IPS-15b (cell line): Measurements from ENCODE around the gene RHOT2.

Experiments
- H3K27me3 ChIP-seq: one replicate; pipeline ENCODE4 v1.6.1; 2013; ENCODE audit warnings: low read length; ENCODE audit not compliant: control insufficient read depth, insufficient read depth
- H3K36me3 ChIP-seq: one replicate; pipeline ENCODE4 v1.6.1; 2013; ENCODE audit warnings: low read length; ENCODE audit not compliant: control insufficient read depth, insufficient read depth
- H3K4me1 ChIP-seq: one replicate; pipeline ENCODE4 v1.6.1; 2013; ENCODE audit warnings: mild to moderate bottlenecking, low read length; ENCODE audit not compliant: control insufficient read depth, insufficient read depth
- H3K4me3 ChIP-seq: one replicate; pipeline ENCODE4 v1.5.1; 2013; ENCODE audit warnings: low read depth, low read length
- H3K9ac ChIP-seq: one replicate; pipeline ENCODE4 v1.6.1; 2013; ENCODE audit warnings: low read depth, mild to moderate bottlenecking, low read length
- H3K9me3 ChIP-seq: one replicate; pipeline ENCODE4 v1.6.1; 2013; ENCODE audit warnings: mild to moderate bottlenecking, low read length; ENCODE audit not compliant: control insufficient read depth, insufficient read depth

RHOT2 gene

GRCh38 chr16:634996-635395, 32.9 kb upstream of the RHOT2 start:
- Histone ChIP-seq H3K36me3 (peaks cover 12% of the 10 kb centered on the region), H3K9ac (no peak overlapping the region), H3K4me1 (peaks cover 7% of the 10 kb centered on the region), H3K27me3 (no peaks in the 10 kb centered on the region), H3K4me3 (no peak overlapping the region), H3K9me3 (no peaks in the 10 kb centered on the region)

DNA sequence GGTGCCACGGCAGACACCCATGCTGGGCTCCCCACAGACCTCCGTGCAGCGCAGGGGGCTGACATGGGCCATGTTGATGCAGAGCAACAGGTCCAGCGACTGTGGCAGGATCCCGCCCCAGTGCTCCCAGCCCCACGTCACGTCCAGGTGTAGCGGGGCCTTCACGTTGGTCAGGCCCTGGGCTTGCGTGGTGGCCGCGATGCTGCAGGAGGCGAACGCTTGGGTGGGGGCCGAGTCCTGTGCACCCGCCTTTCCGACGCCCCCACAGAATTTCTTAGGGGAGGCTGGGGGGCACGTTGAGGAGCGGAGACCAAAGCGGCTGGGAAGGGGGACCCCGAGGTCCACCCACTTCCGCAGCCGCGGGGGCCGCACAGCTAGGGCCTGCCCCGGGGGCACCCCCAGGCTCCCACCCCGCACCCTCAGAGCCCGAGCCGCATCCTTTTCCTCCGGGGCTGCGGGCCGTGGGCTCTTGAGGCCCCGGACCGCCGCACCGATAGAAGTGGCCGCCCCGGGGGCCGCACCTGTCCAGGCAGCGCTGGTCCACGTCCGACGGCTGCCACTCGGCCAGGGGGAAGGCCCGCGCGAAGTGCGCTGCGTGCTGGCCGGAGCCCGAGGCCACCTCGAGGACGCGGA, 32.2 kb upstream of the RHOT2 start:
- no peaks in the 10 kb centered on the region for H3K27me3 ChIP-seq
- H3K36me3 ChIP-seq: peaks cover 12% of the 10 kb centered on the region
- no peaks in the 10 kb centered on the region for H3K9me3 ChIP-seq
- H3K9ac ChIP-seq: no peak overlapping the region
- H3K4me1 ChIP-seq: peaks cover 5% of the 10 kb centered on the region
- peak overlapping the region; percentile 91 for H3K4me3 ChIP-seq

DNA sequence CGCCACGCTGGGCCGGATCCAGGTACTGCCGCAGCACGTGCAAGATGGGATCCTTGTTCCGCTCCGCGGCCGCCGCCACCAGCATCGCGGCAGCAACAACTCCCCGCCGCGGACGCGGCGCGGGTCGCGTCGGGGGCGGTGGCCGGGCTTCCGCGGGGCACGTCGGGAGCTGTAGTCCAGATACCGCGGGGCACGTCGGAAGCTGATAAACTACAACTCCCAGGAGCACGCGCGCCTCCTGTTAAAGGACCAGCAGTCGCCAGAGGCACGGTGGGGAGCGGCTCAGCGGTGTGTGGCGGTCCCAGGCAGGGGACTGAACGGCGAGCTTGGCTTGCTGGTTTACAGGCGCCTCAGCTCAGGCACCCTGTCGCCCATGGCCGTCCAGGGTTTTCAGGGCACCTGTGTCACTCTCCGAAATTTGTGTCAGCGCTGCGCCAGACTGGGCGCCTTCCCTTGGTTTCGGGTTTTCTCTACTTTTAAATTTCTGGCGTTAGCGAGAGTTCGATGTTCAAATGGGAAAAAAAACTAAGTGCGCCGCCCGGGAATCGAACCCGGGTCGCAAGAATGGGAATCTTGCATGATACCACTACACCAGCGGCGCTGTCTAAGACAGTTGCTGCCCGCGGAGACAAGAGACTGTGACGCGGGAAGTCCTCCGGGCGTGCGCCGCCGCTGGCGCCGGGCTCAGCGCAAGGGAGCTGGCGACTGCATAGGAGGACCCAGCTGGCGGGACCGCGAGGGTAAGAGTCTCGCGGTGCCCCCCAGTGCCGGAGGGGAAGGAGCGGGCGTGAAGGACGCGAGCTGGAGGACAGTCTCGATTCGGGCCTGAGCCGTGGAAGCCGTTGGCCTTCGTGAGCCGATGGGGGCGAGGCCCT, 31.5 kb upstream of the RHOT2 start, which contains the start of gene METTL26:
Gene METTL26, minus strand, starts transcription at position 100 of the 875 bp plus-strand sequence. Its CDS starts 15 bp downstream, at position 85.
- Histone ChIP-seq H3K4me1 (peaks cover 5% of the 10 kb centered on the region), H3K9me3 (no peaks in the 10 kb centered on the region), H3K27me3 (no peaks in the 10 kb centered on the region), H3K9ac (peak within 1 kb of the TSS; percentile 47), H3K4me3 (peak within 1 kb of the TSS; percentile 91), H3K36me3 (peaks cover 12% of the 10 kb centered on the region)

DNA sequence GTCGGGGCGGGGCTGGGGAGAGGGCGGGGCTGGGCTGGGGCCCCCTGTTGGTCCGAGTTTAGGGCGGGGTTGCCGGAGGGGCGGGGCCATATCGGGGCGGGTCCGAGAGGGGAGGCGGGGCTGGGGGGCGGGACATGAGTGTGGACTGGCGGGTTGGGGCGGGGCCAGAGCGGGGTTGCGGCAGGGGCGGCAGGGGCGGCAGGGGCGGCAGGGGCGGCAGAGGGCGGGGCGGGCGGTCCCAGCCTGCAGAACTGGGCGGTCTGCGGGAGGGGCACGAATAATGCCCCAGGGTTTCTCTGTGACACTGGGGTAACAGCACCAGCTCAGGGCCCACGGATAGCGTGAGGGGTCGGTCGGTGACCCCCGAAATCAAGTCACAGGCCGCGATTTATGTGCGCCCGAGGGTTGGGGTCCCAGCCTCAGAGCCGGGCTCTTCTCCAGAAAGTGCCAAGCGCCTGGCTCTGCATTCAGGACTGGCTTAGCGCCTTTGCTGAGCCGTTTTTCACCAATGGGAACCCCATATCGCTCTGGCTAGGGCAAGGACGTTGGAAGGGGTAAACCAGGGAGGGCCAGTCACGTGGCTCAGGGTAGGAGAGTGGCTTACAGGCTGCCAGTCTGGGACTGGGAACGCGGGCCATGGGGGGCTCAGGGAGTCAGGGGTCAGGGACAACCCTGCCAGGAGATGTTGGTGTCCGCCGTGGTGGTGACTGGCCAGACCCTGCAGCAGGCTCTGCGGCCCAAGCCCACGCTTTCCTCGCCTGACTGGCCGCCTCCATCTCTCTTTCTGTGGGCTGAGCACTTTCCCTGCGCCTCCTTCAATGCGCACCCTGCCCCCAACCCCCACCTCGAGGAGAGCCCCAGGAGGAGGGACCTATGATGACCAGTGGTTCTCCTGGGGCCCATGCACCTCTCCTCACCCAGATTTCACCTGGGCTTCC, 30.6 kb upstream of the RHOT2 start:
- H3K9me3 ChIP-seq: no peaks in the 10 kb centered on the region
- H3K4me3 ChIP-seq: peak overlapping the region; percentile 91
- H3K36me3 ChIP-seq: peaks cover 12% of the 10 kb centered on the region
- H3K9ac ChIP-seq: no peak overlapping the region
- peaks cover 5% of the 10 kb centered on the region for H3K4me1 ChIP-seq
- H3K27me3 ChIP-seq: no peaks in the 10 kb centered on the region

GRCh38 chr16:638034-638543, 29.8 kb upstream of the RHOT2 start:
- Histone ChIP-seq H3K9ac (peak overlapping the region; percentile 47), H3K27me3 (no peaks in the 10 kb centered on the region), H3K36me3 (peaks cover 10% of the 10 kb centered on the region), H3K4me1 (peaks cover 5% of the 10 kb centered on the region), H3K4me3 (peak overlapping the region; percentile 39), H3K9me3 (no peaks in the 10 kb centered on the region)

DNA sequence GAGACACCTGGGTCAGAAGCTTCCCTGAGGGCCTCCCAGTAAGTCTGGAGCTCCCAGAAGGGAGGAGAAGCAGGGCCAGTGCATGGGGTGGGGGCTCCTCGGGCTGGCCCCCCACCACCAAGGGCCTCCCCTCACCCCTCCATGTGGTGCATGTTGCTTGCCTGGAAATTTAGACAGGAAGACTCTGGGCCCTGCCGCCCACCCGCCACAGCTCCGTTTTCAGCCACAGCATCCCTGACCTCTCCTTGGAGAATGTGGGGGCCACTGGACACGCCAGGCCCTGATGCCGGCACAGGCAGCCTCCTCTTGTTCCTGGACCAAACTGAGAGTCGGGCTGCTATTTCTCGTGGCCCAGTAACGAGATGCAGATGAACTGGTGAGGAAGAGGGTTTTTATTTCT, 29.1 kb upstream of the RHOT2 start:
- no peaks in the 10 kb centered on the region for H3K27me3 ChIP-seq
- H3K36me3 ChIP-seq: peaks cover 8% of the 10 kb centered on the region
- no peak overlapping the region for H3K4me3 ChIP-seq
- no peak overlapping the region for H3K9ac ChIP-seq
- peaks cover 5% of the 10 kb centered on the region for H3K4me1 ChIP-seq
- no peaks in the 10 kb centered on the region for H3K9me3 ChIP-seq

DNA sequence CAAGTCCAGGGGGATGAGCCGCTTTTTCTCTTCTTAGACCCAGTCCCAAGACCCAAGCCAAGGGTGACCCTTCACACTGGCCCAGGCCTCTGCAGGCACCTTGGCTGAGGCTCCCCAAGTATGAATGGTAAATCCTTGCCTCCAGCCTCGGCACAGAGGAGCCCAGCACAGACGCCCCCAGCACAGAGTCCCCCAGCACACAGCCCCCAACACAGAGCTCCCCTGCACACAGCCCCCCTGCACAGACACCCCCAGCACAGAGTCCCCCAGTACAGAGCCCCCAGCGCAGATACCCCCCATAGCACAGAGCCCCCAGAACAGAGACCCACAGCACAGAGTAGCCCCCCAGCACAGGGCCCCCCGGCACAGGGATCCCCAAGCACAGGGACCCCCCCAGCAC, 27.3 kb upstream of the RHOT2 start:
- Histone ChIP-seq H3K36me3 (no peaks in the 10 kb centered on the region), H3K27me3 (no peaks in the 10 kb centered on the region), H3K9ac (no peak overlapping the region), H3K4me3 (no peak overlapping the region), H3K4me1 (peaks cover 5% of the 10 kb centered on the region), H3K9me3 (no peaks in the 10 kb centered on the region)

DNA sequence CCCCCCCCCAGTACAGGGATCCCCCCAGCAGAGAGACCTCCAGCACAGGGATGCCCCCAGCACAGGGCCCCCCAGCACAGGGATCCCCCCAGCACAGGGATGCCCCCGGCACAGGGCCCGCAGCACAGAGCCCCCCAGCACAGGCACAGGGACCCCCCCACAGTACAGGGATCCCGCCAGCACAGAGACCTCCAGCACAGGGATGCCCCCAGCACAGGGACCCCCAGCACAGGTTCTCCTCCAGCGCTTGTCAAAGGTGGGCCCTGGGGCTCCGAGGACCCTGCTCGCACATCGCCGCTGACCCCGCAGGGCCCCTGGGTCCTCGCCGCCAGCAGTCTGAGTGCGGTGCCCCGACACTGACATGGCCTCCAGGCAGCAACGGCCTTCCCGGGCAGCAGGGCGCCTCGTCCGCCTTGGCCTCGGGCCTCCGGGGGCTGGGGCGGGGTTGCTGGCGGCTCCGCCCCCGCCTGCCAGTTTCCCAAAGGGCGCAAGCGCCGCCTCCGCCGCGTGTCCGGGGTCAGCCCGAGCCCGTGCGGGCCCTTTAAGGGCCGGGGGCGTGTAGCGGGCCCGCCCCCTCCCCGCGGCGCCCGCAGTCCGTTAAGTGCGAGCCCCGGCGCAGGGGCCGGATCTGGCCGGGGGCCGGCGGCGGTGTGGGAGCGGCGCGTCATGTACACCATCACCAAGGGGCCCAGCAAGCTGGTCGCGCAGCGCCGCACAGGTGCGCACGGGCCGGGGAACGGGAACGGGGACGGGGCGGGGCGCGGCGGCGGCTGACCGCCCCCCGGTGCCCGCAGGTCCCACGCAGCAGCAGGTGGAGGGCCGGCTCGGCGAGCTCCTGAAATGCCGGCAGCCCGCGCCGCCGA, 26.4 kb upstream of the RHOT2 start, which contains the start of gene MCRIP2:
Gene MCRIP2, plus strand, starts transcription at position 503 of the 863 bp plus-strand sequence. Its CDS starts 164 bp downstream, at position 667.
- H3K4me3 ChIP-seq: peak within 1 kb of the TSS; percentile 68
- no peaks in the 10 kb centered on the region for H3K36me3 ChIP-seq
- H3K27me3 ChIP-seq: no peaks in the 10 kb centered on the region
- H3K4me1 ChIP-seq: peaks cover 5% of the 10 kb centered on the region
- H3K9ac ChIP-seq: peak within 1 kb of the TSS; percentile 83
- no peaks in the 10 kb centered on the region for H3K9me3 ChIP-seq

GRCh38 chr16:642189-643049, 25.5 kb upstream of the RHOT2 start:
- H3K27me3 ChIP-seq: no peaks in the 10 kb centered on the region
- H3K36me3 ChIP-seq: no peaks in the 10 kb centered on the region
- peak overlapping the region; percentile 68 for H3K4me3 ChIP-seq
- H3K4me1 ChIP-seq: peaks cover 5% of the 10 kb centered on the region
- peak overlapping the region; percentile 83 for H3K9ac ChIP-seq
- no peaks in the 10 kb centered on the region for H3K9me3 ChIP-seq

DNA sequence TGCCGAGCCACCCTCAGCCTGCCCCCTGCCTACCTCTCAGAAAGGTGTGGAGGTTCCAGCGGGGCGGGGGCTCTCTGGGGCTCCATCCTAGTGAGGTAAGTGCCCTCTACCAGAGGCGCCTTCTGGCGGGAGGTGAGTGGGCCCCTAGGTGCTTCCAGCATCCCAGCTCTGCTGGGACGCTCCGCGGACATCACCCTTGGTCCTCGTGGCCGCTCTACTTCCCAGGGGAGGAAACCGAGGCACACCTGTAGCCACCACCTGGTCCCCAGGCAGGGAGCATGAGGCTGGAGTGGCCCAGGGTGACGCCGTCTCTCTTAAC, 24.9 kb upstream of the RHOT2 start:
- peaks cover 2% of the 10 kb centered on the region for H3K4me1 ChIP-seq
- no peaks in the 10 kb centered on the region for H3K36me3 ChIP-seq
- H3K9me3 ChIP-seq: no peaks in the 10 kb centered on the region
- H3K4me3 ChIP-seq: peak overlapping the region; percentile 68
- no peaks in the 10 kb centered on the region for H3K27me3 ChIP-seq
- H3K9ac ChIP-seq: peak overlapping the region; percentile 83
